ENCODE measurements around the gene HECA. TPM values are rescaled to one million over a fixed set of nuclear protein-coding genes. Genes with fewer than 3 reads are reported as not detected.
A peak's percentile ranks its signal among the peaks of the same experiment; 100 is the strongest.
"Not testable (repeated sequence)": the region's sequence is repeated elsewhere in the genome, so short reads cannot be mapped to it uniquely, and the experiment has no call there.

The HECA gene
- total RNA-seq, 1 experiment from 2014 or later, result 10.7 TPM

DNA sequence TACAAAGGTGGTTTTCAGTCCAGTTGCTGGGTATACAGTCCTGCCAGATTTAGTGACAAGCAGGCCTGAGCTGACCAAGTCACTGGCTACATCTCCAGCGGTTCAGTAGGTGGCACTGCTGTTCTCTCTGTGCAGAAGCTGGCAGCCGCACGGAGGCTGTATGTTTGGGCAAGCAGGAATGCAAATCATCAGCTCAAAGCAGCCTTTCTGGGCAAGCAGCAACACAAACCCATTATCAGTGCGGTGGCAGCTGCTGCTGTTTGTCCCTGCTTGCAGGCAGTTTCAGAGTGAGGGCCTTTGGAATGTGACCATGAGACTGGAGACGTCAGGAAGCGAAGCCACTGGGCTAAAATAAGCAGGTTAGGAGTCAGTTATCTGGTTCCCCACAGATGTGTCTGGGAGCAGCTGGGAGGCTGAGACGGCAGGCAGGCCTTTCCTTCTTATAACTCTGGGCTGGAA lies 84.4 kb downstream of the HECA start (continued):
- TF ChIP-seq, protein P1, sequence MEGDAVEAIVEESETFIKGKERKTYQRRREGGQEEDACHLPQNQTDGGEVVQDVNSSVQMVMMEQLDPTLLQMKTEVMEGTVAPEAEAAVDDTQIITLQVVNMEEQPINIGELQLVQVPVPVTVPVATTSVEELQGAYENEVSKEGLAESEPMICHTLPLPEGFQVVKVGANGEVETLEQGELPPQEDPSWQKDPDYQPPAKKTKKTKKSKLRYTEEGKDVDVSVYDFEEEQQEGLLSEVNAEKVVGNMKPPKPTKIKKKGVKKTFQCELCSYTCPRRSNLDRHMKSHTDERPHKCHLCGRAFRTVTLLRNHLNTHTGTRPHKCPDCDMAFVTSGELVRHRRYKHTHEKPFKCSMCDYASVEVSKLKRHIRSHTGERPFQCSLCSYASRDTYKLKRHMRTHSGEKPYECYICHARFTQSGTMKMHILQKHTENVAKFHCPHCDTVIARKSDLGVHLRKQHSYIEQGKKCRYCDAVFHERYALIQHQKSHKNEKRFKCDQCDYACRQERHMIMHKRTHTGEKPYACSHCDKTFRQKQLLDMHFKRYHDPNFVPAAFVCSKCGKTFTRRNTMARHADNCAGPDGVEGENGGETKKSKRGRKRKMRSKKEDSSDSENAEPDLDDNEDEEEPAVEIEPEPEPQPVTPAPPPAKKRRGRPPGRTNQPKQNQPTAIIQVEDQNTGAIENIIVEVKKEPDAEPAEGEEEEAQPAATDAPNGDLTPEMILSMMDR (IDR thresholded peaks at IDR 0.05 in 2 of 3, conservative IDR thresholded peaks at IDR 0.05 in 1 of 3; ENCODE audit: borderline replicate concordance in 1 of 3, insufficient read depth in 1 of 3, low read depth in 2 of 3, low read length in 2 of 3), result peak; percentile 63 to 77 (median 72); a peak in 5 of 6 replicates
- TF ChIP-seq POLR2A (IDR thresholded peaks at IDR 0.05; ENCODE audit: borderline replicate concordance, extremely low read depth, insufficient read depth, insufficient read length), result no peak

DNA sequence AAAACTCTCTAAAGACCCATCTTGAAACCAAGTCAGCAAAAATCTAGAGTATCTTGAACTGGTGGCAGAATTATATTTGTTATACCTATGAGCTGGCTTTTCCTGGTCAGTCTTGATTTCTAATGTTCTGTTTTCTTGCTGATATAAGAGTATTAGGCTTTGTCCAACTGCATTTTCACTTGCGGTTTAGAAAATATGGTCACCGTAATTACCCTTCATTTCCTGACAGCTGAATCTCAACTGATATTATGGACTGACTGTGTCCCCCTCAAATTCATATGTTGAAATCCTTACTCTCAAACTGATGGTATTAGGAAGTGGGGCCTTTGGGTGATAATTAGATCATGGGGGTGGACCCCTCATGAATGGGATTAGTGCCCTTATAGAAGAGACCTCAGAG lies 84.9 kb downstream of the HECA start:
- ChIA-PET POLR2A (interaction anchor here (1.0 kb wide), 1 partner anchor 145 kb away, joined by 4 read pairs; no protein-coding TSS in a partner anchor), RAD21 (ENCODE audit: low non-redundant PET in 1 of 2, low total read pairs in 2 of 2, uncharacterized antibody in 2 of 2, unreplicated experiment in 2 of 2) (interaction anchor here (0.7 to 2.2 kb wide), 4 partner anchors 10 to 145 kb away, joined by 3 to 18 read pairs (median 8); no protein-coding TSS in a partner anchor)

DNA sequence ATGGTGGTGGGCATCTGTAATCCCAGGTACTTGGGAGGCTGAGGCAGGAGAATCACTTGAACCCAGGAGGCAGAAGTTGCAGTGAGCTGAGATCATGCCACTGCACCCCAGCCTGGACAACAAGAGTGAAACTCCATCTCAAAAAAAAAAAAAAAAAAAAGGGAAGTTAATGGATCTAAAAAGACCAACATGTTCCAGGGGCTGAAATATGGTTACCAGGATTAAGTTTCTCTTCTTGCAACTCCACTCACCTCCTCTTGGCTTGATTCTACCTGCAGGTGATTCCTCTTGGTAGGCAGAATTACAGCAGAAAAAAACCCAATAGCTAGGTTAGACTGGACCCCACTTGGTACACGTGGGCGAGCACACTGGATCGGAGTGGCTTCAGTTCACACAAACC lies 93.5 kb downstream of the HECA start:
- H3K4me2 ChIP-seq (ENCODE audit: low read length); H3K27me3 ChIP-seq (ENCODE audit: insufficient read depth, low read length); CTCF ChIA-PET; H3K4me1 ChIP-seq (ENCODE audit: control insufficient read depth in 1 of 2, insufficient read depth in 2 of 2, low read length in 2 of 2); H3K9me2 ChIP-seq (ENCODE audit: insufficient read depth); H2AFZ ChIP-seq (ENCODE audit: low read depth, low read length, poor library complexity, severe bottlenecking); H3K27ac ChIP-seq (ENCODE audit: low read depth, low read length); intact Hi-C loops (cut with micrococcal nuclease); ATAC-seq; H4K20me1 ChIP-seq (ENCODE audit: insufficient read depth); RAD21 ChIA-PET (ENCODE audit: low non-redundant PET in 1 of 2, low total read pairs in 2 of 2, uncharacterized antibody in 2 of 2, unreplicated experiment in 2 of 2); H3K9ac ChIP-seq (ENCODE audit: low read length); DNase-seq (ENCODE audit: low read depth, low spot score); H3K79me2 ChIP-seq (ENCODE audit: insufficient read depth, low read length); H3K36me3 ChIP-seq (ENCODE audit: control insufficient read depth in 1 of 2, insufficient read depth in 2 of 2, low read length in 2 of 2); BruUV-seq (replicated peaks); H3K4me3 ChIP-seq (replicated peaks in 1 of 2; ENCODE audit: low read depth in 1 of 2, low read length in 2 of 2); H3K9me3 ChIP-seq (ENCODE audit: control insufficient read depth in 1 of 2, insufficient read depth in 1 of 2, low read depth in 1 of 2, low read length in 2 of 2): not testable (repeated sequence)
- POLR2A ChIA-PET, result interaction anchor here (0.7 kb wide), 1 partner anchor 826 kb away, joined by 4 read pairs; no protein-coding TSS in a partner anchor

More for the DNA sequence above, 84.9 kb downstream of the HECA start:
- no peak for DNase-seq (ENCODE audit: low read depth, low spot score)
- no peak overlapping the region for H3K4me3 ChIP-seq (replicated peaks in 1 of 2; ENCODE audit: low read depth in 1 of 2, low read length in 2 of 2)
- no peaks in the 10 kb centered on the region for H3K27me3 ChIP-seq (ENCODE audit: insufficient read depth, low read length)
- no peaks in the 10 kb centered on the region for H4K20me1 ChIP-seq (ENCODE audit: insufficient read depth)
- intact Hi-C loops (cut with micrococcal nuclease), result loop anchor here (1.0 to 5.0 kb wide), 2 partner anchors 145 to 402 kb away; no protein-coding TSS in a partner anchor
- TF ChIP-seq POLR2A (IDR thresholded peaks at IDR 0.05; ENCODE audit: borderline replicate concordance, extremely low read depth, insufficient read depth, insufficient read length) (no peak), POLR2AphosphoS5 (IDR thresholded peaks at IDR 0.05; ENCODE audit: low read depth, low read length) (no peak)
- no peaks in the 10 kb centered on the region for H3K79me2 ChIP-seq (ENCODE audit: insufficient read depth, low read length)
- peak overlapping the region; percentile 21; the same call in 1 of the 2 replicates for H3K4me2 ChIP-seq (ENCODE audit: low read length)
- H3K9me3 ChIP-seq (ENCODE audit: control insufficient read depth in 1 of 2, insufficient read depth in 1 of 2, low read depth in 1 of 2, low read length in 2 of 2), result no peaks in the 10 kb centered on the region
- no peak for ATAC-seq
- H2AFZ ChIP-seq (ENCODE audit: low read depth, low read length, poor library complexity, severe bottlenecking), result peak overlapping the region; percentile 62
- no peaks in the 10 kb centered on the region for H3K36me3 ChIP-seq (ENCODE audit: control insufficient read depth in 1 of 2, insufficient read depth in 2 of 2, low read length in 2 of 2)
- peaks cover 0 to 3% of the 10 kb centered on the region in 2 experiments; a peak in 1 of 4 replicates for H3K4me1 ChIP-seq (ENCODE audit: control insufficient read depth in 1 of 2, insufficient read depth in 2 of 2, low read length in 2 of 2)
- no TSS peak for BruUV-seq (replicated peaks)
- H3K27ac ChIP-seq (ENCODE audit: low read depth, low read length), result no peak overlapping the region
- no peaks in the 10 kb centered on the region for H3K9me2 ChIP-seq (ENCODE audit: insufficient read depth)
- CTCF ChIA-PET, result interaction anchor here (0.6 to 2.0 kb wide), 14 partner anchors 11 to 441 kb away, joined by 3 to 48 read pairs (median 5); partner anchors contain the start of genes CITED2 and TXLNB
- no peak overlapping the region for H3K9ac ChIP-seq (ENCODE audit: low read length)

Other genes with a start within 250 kb of the HECA start
- 52.7 TPM for gene REPS1, start 146.8 kb upstream of the HECA start, total RNA-seq (2021; ENCODE audit: unreplicated experiment)
- gene ABRACL, start 106.3 kb upstream of the HECA start, total RNA-seq (2021; ENCODE audit: unreplicated experiment), result 47.4 TPM
- 0.05 TPM for gene TXLNB, start 156.9 kb downstream of the HECA start, total RNA-seq (2021; ENCODE audit: unreplicated experiment)
- 46.1 TPM for gene CITED2, start 239.6 kb downstream of the HECA start, total RNA-seq (2021; ENCODE audit: unreplicated experiment)

Measured in HCT116 (cell line).